NCI-H1417 treated with DMSO at 0.1 percent for 48 hours (cell line): ENCODE results near the gene ADAM23.
"Not testable (repeated sequence)": the region's sequence is repeated elsewhere in the genome, so short reads cannot be mapped to it uniquely, and the experiment has no call there.

Experiments
- DNase-seq: peaks from one replicate; lab custom pipeline; 2025; lab: John Stamatoyannopoulos, UW

Gene ADAM23, protein sequence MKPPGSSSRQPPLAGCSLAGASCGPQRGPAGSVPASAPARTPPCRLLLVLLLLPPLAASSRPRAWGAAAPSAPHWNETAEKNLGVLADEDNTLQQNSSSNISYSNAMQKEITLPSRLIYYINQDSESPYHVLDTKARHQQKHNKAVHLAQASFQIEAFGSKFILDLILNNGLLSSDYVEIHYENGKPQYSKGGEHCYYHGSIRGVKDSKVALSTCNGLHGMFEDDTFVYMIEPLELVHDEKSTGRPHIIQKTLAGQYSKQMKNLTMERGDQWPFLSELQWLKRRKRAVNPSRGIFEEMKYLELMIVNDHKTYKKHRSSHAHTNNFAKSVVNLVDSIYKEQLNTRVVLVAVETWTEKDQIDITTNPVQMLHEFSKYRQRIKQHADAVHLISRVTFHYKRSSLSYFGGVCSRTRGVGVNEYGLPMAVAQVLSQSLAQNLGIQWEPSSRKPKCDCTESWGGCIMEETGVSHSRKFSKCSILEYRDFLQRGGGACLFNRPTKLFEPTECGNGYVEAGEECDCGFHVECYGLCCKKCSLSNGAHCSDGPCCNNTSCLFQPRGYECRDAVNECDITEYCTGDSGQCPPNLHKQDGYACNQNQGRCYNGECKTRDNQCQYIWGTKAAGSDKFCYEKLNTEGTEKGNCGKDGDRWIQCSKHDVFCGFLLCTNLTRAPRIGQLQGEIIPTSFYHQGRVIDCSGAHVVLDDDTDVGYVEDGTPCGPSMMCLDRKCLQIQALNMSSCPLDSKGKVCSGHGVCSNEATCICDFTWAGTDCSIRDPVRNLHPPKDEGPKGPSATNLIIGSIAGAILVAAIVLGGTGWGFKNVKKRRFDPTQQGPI

DNA sequence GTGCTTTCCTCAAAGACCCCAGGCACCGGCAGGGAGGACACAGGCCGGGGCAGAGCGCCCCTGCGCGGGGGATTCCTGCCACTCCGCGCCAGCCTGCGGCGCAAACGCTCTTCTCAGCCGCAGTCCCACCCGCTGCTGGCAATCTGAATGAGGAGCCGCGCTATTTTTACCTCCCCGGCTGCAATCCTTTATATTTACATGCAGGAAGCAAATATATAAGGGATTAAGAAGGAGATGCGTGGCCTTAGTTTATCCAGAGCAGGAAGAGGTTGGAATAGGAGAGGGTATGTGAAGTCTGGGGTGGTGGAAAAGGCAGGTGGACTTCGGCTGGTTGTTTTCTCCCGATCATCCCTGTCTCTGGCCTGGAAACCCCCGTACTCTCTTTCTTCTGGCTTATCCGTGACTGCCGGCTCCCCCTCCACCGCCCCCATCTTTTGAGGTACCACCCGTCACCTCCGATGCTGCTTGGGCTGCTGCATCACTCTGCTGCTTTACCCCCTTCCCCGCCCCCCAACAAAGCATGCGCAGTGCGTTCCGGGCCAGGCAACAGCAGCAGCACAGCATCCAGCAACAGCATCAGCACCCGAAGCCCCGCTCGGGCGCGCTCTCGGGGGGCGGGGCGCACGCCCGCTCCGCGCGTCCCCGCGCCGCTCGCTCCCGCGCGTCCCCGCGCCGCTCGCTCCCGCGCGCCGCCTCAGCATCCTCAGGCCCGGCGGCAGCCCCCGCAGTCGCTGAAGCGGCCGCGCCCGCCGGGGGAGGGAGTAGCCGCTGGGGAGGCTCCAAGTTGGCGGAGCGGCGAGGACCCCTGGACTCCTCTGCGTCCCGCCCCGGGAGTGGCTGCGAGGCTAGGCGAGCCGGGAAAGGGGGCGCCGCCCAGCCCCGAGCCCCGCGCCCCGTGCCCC, at the start of gene ADAM23:
ADAM23 (plus strand) TSS at position 700 of the 902 bp plus-strand sequence. CDS start 335 bp downstream, outside the sequence.
- DNase-seq: peak; percentile 11

DNA sequence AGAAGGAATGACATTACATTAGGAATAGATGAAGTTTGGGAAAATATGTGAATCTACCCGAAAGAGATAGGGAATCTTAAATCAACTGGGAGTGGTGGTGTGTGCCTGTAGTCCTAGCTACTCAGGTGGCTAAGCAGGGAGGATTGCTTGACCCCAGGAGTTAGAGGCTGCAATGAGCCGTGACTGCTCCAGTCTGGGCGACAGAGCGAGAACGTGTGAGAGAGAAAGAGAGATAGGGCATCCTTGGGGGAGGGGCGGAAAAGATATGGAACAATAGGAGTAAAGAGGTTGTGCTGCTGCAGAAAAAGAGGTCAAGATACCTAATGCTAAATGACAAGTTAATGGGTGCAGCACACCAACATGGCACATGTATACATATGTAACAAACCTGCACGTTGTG, 47.1 kb upstream of the ADAM23 start:
- DNase-seq: no peak

DNA sequence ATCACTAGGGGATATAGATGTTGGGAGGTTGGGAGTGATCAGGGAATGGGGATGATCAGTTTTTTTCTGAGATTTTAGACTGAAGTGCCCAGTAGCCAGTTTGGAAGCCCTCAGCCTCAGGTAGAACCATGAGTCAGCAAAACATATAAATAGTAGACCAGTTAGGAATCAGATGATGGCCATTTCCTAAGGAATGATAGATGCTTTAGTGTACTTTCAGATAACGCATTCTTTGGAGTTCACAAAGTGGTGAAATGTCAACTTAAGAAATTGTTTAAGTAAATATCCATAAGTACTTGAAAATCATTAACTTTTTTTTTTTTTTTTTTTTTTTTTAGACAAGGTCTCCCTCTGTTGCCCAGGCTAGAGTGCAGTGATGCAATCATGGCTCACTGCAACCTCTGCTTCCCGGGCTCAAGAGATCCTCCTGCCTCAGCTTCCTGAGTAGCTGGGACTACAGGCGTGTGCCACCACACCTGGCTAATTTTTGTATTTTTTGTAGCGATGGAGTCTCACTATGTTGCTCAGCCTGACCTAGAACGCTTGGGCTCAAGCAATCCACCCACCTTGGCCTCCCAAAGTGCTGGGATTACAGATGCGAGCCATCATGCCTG, 40.3 kb upstream of the ADAM23 start:
- DNase-seq: not testable (repeated sequence)

DNA sequence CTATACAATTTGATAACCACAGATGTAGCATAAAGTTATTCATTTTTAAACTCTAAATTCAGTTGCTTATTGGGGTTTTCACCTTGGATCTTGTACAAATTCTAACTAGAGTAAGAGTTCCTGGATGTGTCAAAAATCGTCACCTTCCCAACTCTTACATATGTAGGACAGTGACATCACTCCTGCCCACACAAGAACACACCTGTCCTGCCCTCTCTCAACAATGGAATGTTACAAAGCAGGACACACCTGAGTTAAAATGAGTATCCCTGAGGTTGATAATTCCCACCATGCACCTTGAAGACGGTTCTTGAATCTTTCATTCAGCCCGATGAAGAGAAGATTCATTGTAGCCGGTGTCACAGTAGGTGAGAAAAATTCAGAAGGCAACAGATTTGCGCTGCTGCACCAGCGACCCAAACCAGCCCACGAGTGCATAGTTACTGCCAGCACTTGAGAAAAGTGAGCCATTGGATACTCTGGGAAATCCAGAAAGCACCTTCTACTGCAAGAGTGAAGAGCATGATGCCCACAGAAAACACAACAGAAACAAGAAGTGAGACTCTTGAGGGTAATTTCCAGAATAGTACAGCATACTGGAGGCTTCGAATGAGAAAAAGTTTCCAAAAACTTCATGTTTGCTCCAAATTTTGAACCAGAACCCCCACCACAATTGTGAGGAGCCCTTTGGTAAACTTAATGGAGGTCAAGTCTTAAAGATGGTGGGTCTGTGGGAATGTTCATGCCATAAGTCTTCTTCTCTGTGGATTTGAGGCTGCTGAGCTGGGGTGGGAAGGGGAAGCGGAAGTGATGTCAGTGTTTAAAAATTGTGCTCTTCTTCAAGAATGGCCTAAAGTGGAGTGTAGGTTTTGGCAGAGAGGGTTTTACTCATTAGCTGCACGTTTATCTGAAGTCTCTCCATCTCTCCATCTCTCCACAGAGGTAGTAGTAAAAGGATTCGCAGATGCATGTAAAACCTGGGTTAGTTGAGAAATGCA, 34.7 kb upstream of the ADAM23 start:
- DNase-seq: no peak

DNA sequence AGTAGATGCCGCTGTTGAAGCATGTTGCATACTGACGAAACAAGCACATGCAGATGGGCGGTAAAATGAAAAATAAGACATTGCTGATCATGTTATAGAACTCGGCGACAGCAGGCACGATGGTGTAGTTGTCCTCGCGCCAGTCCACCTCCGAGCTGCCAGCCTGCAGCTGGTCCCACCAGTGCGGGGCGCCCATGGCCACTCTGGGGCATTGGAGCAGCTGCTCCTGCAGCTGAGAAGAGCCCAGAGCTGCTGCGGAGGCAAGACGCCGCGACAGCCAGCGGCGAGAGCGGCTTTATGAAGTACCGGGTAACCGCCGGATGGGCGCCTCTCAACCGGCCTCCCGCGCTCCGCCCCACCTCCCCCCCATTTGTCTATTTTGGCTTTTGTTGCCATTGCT, 32.6 kb upstream of the ADAM23 start:
- DNase-seq: no peak

DNA sequence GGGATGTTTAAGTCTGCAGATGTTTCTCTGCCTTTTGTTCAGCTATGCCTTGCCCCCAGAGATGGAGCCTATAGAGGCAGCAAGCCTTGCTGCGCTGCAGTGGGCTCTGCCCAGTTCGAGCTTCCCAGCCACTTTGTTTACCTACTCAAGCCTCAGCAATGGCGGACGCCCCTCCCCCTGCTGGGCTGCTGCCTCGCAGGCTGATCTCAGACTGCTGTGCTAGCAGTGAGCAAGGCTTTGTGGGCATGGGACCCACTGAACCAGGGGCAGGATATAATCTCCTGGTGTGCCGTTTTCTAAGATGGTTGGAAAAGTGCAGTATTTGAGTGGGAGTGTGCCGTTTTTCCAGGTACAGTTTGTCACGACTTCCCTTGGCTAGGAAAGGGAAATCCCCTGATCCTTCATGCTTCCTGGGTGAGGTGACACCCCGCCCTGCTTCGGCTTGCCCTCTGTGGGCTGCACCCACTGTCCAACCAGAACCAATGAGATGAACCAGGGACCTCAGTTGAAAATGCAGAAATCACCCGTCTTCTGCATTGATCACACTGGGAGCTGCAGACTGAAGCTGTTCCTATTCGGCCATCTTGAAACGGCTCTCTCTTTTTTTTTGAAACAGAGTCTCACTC, 27.6 kb upstream of the ADAM23 start:
- no peak for DNase-seq

DNA sequence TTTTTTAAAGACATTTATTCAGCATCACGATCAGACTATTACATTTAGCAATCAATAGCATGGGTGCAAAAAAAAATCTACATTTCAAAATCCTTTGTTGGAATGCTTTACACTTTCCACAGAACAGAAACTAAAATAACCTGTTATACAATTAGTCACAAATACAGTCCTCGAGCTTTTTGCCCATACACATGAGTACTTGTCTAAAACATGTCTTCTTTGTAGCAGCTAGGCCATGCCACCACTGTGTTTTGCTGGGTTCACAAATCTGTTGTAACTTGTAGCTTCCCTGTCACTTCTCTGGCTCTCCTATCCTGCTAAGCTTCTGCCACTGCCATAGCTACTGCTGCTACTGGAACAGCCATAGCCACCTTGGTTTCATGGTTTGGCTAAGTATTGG, 24.4 kb upstream of the ADAM23 start:
- DNase-seq: no peak

DNA sequence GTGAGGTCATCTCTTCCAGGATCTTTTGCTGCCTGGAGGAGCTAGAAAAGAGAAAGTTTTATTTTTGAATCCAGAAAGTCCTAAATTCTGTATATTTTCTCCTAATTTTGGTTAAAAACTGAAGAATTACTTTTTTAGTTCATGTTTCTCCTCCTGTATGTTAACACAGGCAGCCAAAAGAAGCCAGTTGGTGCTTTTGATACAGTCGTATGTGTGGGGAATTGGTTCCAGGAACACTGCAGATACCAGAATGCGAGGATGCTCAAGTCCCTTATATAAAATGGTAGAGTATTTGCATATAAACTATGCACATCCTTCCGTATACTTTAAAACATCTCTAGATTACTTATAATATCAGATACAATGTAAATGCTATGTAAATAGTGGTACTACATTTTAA, 22.6 kb upstream of the ADAM23 start:
- DNase-seq: no peak

DNA sequence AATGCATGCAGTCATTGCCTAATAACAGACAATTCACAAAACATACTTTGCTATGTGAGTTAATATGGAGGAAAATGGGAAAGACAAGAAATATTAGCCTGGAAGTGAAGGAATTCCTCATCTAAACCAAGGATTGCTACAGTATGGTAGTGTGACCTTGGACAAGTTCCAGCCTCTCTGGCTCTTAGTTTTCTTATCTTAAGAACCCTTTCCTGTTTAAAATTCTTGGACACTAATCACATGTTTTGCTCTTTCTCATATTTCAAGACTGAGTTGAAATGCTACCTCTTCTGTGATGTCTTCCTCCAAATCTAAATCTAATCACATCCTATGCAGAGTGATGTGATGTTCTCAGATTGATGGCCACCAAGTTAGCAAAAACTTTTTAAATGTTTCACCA, 20.8 kb upstream of the ADAM23 start:
- no peak for DNase-seq

DNA sequence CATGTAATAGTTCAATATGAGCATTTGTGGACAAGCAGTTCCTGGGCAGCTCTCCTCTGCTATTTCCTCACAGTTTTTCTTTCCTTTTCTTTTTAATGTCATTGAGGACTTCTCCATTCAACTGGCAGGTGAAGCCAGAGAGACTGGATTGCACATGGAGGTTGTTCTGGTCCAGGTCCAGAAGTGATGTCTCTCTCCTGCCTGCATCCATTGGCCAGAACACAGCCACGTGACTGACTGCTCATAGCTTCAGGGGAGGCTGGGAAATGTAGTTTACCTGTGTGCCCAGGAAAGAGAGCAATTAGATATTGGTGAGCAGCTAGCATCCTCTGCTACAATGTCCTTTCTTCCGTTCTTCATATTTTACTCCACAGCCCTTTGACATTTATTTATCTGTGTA, 20.2 kb upstream of the ADAM23 start:
- DNase-seq: no peak

DNA sequence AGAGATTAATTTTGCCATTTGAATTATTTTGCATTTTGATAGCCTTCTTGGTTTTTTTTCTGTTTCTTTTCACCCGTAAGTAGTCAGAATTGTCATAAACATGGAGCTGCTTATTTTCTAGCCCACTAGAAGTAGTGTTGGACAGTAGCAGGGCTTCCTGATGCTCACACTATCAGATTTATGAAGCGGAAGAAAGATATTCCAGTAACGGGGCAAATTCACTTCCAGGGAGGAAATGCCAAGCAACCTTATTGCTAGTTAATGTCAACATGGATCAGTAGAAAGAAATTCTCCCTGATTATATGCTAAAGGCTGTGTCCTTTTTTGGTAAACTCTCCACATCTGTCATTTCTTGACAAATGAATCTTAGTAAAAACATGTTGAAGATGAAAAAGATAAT, 19.2 kb upstream of the ADAM23 start:
- DNase-seq: no peak

DNA sequence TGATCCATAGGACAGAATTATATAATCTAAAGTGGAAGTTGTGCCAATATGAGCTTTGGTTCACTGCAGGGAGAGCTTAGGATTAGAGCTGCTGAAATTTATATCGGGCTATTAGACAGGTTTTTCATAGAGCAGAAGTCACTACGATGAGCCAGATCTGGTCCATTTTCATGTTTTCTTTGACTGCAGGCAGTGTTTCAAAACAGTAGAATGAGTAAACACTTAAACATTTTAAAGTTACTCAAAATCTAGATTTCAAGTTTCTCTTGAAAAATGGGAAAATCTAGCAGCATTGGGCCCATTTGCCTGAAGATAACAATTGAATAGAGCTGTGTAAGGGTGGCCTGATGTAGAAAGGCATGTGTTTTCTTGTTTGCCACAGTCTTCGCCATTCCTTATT, 14.5 kb upstream of the ADAM23 start:
- DNase-seq: no peak

DNA sequence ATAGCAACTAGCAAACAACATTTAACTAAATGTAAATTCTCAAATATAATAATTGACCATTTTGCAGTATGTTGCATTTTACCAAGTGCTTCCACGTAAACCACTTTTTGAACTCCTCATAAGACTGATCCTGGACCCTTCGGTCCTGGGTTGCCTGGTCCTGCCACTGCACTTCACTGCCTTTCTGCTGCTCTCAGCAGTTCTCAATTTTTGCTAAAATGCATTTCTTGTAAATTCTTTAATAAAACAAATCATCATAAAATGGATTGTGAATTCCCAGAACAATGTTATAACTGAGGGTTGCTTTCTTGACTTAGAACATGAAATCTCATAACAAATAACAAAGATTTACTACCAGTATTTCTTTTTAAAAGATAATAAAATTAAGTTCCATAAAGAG, 12.9 kb upstream of the ADAM23 start:
- no peak for DNase-seq

DNA sequence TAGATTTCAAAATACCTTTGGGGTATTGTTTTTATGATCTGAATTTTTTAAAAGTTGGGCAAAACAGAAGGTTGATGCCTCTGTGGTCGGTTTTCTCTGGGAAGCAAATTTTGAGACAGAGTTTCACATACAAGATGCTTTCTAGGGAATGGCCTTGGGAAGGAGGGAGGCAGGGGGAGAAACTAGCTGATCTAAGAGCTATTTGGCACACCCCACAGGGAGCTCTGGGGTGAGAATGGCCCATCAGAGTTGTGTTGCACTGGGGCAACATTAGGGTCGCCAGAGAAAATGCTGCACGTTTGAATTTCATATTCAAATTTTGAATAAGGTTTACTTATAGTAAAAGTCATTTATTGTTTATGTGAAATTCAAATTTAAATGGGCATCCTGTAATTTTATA, 11.9 kb upstream of the ADAM23 start:
- no peak for DNase-seq

DNA sequence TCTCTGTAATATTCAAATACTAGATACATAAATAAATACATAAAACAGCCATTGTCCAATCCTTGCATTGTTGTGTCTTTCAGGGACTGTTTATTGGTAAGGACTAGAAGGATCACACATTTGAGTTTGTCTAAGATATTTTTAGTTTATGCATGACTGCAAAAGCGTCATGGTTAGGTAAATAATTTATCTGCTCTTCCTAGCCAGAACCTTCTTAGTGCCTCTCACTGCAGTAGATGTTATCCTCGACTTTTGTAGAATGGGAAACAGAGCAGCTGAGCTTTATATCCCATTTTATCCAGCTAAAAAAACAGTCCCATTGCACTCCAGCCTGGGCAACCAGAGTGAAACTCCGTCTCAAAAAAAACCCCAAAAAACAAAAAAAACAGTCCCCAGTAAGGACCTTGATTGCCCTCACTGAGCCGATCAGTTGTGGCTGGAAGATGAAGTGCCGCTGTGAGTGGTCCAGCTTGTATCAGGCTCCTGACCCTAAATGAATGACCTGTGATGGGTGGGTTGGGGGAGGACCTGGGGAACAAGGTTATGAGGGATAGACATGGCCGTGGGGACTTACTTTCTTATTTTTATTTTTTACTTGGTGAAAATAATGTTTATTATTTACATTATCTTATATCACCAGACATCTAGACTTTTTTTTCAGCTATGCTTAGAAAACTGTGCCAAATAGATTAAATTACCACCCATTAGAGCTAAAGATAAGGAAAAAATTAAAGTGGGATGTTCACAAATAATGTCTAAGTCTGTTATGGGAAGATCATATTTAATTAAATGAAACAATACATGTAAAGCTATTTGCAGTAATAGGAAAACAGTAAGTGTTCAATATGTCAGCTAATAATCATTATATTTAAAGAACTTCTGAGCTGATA, 10.9 kb upstream of the ADAM23 start:
- DNase-seq: no peak

DNA sequence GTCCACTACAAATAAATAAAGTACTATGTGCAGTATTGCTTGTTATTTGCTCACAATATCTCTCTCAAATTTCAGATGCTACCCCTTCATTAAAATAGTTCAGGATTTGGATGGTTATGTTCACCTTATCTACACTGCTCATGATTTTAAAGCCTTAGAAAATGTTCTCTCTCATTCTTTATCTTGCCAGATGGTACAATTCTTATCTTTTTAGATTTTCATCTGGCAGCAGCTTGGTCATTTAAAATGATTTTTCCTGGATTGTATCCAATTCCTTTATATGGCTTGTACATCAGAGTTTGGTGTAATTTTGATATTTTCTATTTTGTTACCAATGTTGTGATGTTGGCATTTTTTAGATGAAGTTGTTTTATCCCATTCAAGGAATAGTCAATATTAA, 10.1 kb upstream of the ADAM23 start:
- DNase-seq: no peak

DNA sequence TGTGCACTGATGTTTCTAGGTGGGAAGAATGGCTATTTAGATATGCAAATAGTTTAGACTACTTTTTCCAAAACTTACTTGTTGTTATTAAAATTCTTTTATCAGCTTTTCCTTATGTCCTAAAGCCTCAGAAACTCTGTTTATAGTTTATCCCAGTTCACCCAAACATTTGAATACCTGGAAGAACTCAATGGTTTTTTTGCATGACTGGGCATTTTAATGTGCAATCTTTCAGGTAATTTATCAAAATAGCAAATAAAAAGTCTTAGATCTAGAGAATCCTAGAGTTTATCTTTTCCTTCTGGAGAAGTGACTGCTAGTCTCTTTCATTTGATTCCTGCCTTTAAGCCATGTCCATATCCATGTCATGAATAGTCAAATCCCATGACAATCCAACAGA, 9.6 kb upstream of the ADAM23 start:
- DNase-seq: no peak

DNA sequence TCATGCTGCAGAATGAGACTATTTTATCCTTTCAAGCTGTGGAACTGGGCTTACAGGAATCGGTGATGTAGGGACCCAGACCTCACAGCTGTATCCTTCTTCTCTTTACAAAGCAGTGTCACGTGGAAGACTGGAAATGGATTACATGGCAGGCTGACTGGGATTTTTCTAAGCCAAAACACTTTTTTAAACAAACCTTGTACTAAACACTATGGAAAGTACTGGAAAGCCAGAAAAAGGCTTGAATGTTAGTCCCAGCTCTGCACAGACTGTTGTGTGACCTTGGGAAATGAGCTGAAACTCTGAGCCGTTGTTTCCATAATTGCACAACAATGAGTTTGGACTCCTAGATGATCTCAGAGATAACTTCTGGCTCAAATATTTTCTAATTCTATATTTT, 7.6 kb upstream of the ADAM23 start:
- no peak for DNase-seq

DNA sequence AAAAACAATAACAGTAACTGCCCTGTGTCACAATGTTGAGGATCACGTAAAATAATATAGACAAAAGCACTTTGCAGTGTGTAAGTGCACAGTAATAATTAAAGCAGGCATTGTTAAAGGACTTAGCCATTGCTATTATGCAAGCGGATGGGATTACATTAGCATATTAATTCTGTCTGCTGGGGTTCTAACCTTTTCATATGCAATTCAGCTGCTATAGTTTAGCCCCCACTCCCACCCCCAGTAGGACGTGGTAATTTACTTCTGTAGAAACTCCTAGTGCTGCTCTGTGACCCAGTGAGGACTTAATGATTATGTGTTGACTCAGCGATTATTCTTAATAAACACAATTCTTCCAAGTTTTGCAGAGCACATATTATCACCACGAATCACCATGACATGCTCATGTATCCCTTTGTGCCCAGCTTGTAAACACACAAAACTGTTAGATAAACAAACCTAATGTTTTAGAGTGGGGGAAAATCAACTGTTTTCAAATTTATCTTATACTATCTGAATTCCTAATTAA, 5.1 kb upstream of the ADAM23 start:
- DNase-seq: no peak
